Chondrocyte (in vitro differentiated cells): ENCODE measurements around the gene RPIA. TPM values are rescaled to one million over a fixed set of nuclear protein-coding genes. Genes with fewer than 3 reads are reported as not detected.

ENCODE experiments used
- DNase-seq: peaks from one replicate; pipeline ENCODE4 v3.0.0; 2021; ENCODE audit warnings: mixed read lengths, low spot score
- H3K27ac Mint-ChIP-seq: one replicate; pipeline ENCODE4 v1.8.0; 2021; ENCODE audit warnings: mild to moderate bottlenecking, moderate library complexity, mixed read lengths; ENCODE audit not compliant: unreplicated experiment
- H3K27me3 Mint-ChIP-seq: 2 replicates; pipeline ENCODE4 v1.8.0; 2021; ENCODE audit warnings: low read depth, mixed read lengths
- H3K36me3 Mint-ChIP-seq: 2 replicates; pipeline ENCODE4 v1.8.0; 2021; ENCODE audit warnings: low read depth, mixed read lengths
- H3K4me1 Mint-ChIP-seq: 2 replicates; pipeline ENCODE4 v1.8.0; 2021; ENCODE audit warnings: low read depth, mild to moderate bottlenecking, mixed read lengths
- H3K4me3 Mint-ChIP-seq: one replicate; pipeline ENCODE4 v1.8.0; 2021; ENCODE audit warnings: mild to moderate bottlenecking, moderate library complexity, mixed read lengths; ENCODE audit not compliant: unreplicated experiment
- H3K9me3 Mint-ChIP-seq: 2 replicates; pipeline ENCODE4 v1.8.0; 2021; ENCODE audit warnings: low read depth, mixed read lengths
- CTCF ChIP-seq: fragments of 200-600 bp; sonication (generic); IDR thresholded peaks from 2 replicates; pipeline ENCODE4 v1.5.0; 2021; ENCODE audit warnings: antibody characterized with exemption, mild to moderate bottlenecking, moderate library complexity
- total RNA-seq: library from RNA; stranded (reverse); gene quantifications from 3 replicates; pipeline ENCODE4 v1.2.1, GENCODE V29; 2021

Gene RPIA
- total RNA-seq, 1 donor from 2014 or later = 8.6 TPM

GRCh38 chr2:88683160-88684021, 8.1 kb upstream of the RPIA start:
- peaks cover 3% of the 10 kb centered on the region for H3K36me3 Mint-ChIP-seq
- H3K9me3 Mint-ChIP-seq = peaks cover 20% of the 10 kb centered on the region
- H3K27ac Mint-ChIP-seq = no peak overlapping the region
- TF ChIP-seq CTCF = no peak
- H3K27me3 Mint-ChIP-seq = no peaks in the 10 kb centered on the region
- DNase-seq = no peak
- no peak overlapping the region for H3K4me3 Mint-ChIP-seq
- peaks cover 7% of the 10 kb centered on the region for H3K4me1 Mint-ChIP-seq

GRCh38 chr2:88684519-88684918, 7.0 kb upstream of the RPIA start:
- Mint-ChIP-seq H3K27ac (no peak overlapping the region), H3K9me3 (peaks cover 20% of the 10 kb centered on the region), H3K36me3 (peaks cover 3% of the 10 kb centered on the region), H3K27me3 (no peaks in the 10 kb centered on the region), H3K4me3 (no peak overlapping the region), H3K4me1 (peaks cover 5% of the 10 kb centered on the region)
- no peak for TF ChIP-seq CTCF
- DNase-seq = no peak

- TF ChIP-seq CTCF = no peak
- peaks cover 18% of the 10 kb centered on the region for H3K4me1 Mint-ChIP-seq
- peaks cover 20% of the 10 kb centered on the region for H3K9me3 Mint-ChIP-seq
- no peak overlapping the region for H3K27ac Mint-ChIP-seq
- DNase-seq = no peak
- no peak overlapping the region for H3K4me3 Mint-ChIP-seq
- H3K36me3 Mint-ChIP-seq = peaks cover 3% of the 10 kb centered on the region
- no peaks in the 10 kb centered on the region for H3K27me3 Mint-ChIP-seq
These were observed 5.2 kb upstream of the RPIA start for GRCh38 chr2:88686320-88686719.

- TF ChIP-seq CTCF = no peak
- Mint-ChIP-seq H3K27ac (no peak overlapping the region), H3K9me3 (peaks cover 20% of the 10 kb centered on the region), H3K36me3 (peaks cover 3% of the 10 kb centered on the region), H3K4me3 (no peak overlapping the region), H3K4me1 (peaks cover 24% of the 10 kb centered on the region), H3K27me3 (no peaks in the 10 kb centered on the region)
- no peak for DNase-seq
These were observed 4.1 kb upstream of the RPIA start for GRCh38 chr2:88687384-88687783.

- H3K36me3 Mint-ChIP-seq = no peaks in the 10 kb centered on the region
- peaks cover 4% of the 10 kb centered on the region for H3K9me3 Mint-ChIP-seq
- H3K4me3 Mint-ChIP-seq = peak overlapping the region; percentile 86
- peaks cover 38% of the 10 kb centered on the region for H3K4me1 Mint-ChIP-seq
- peak overlapping the region; percentile 90 for H3K27ac Mint-ChIP-seq
- no peak for TF ChIP-seq CTCF
- no peak for DNase-seq
- no peaks in the 10 kb centered on the region for H3K27me3 Mint-ChIP-seq
These were observed 708 bp upstream of the RPIA start for GRCh38 chr2:88690591-88691338.
